ENCODE results near the gene PRKN. TPM values are rescaled to one million over a fixed set of nuclear protein-coding genes. Genes with fewer than 3 reads are reported as not detected.

The PRKN gene
- total RNA-seq, 1 experiment from 2014 or later, result 0.46 TPM

GRCh38 chr6:161740486-161740885 is 987.1 kb downstream of the PRKN start:
- ATAC-seq (no peak), DNase-seq (ENCODE audit: low read depth, low spot score) (no peak)
- in situ Hi-C loops (cut with HindIII; ENCODE audit: low pct_unique_long_range_greater_than_20kb, low sequenced_read_pairs), result no loop called here
- Histone ChIP-seq H3K9me3 (ENCODE audit: control insufficient read depth, insufficient read depth, low read depth, low read length) (no peaks in the 10 kb centered on the region), H3K27me3 (ENCODE audit: control insufficient read depth, insufficient read depth, low read length) (no peaks in the 10 kb centered on the region), H3K27ac (ENCODE audit: low read length) (no peak overlapping the region), H3K4me3 (ENCODE audit: low read depth in 2 of 2, low read length in 2 of 2) (no peak overlapping the region), H3K36me3 (ENCODE audit: control insufficient read depth, insufficient read depth, low read length) (no peaks in the 10 kb centered on the region), H3K4me1 (ENCODE audit: control insufficient read depth, insufficient read depth, low read length) (no peaks in the 10 kb centered on the region)
- TF ChIP-seq TCF7L2 (IDR thresholded peaks at IDR 0.05; ENCODE audit: low read depth, low read length) (no peak), POLR2AphosphoS5 (IDR thresholded peaks at IDR 0.05; ENCODE audit: low read depth, low read length) (no peak)
- POLR2A ChIA-PET, result no interaction called here
- intact Hi-C loops (cut with micrococcal nuclease; ENCODE audit: unreplicated experiment), result no loop called here
- BruUV-seq (replicated peaks), result no TSS peak
- CTCF ChIA-PET, result no interaction called here

- DNase-seq (ENCODE audit: low read depth, low spot score) (no peak), ATAC-seq (no peak)
- BruUV-seq (replicated peaks), result no TSS peak
- in situ Hi-C loops (cut with HindIII; ENCODE audit: low pct_unique_long_range_greater_than_20kb, low sequenced_read_pairs), result no loop called here
- TF ChIP-seq REST (IDR thresholded peaks at IDR 0.05; ENCODE audit: insufficient read depth in 1 of 2, low read depth in 2 of 2, low read length in 1 of 2) (no peak), POLR2AphosphoS5 (IDR thresholded peaks at IDR 0.05; ENCODE audit: low read depth, low read length) (no peak), TCF7L2 (IDR thresholded peaks at IDR 0.05; ENCODE audit: low read depth, low read length) (no peak), CTCF (IDR thresholded peaks at IDR 0.05) (no peak), SIN3A (IDR thresholded peaks at IDR 0.05; ENCODE audit: borderline replicate concordance, insufficient read depth, low read depth, low read length) (no peak)
- Histone ChIP-seq H3K27me3 (ENCODE audit: control insufficient read depth, insufficient read depth, low read length) (no peaks in the 10 kb centered on the region), H3K4me1 (ENCODE audit: control insufficient read depth, insufficient read depth, low read length) (no peaks in the 10 kb centered on the region), H3K36me3 (ENCODE audit: control insufficient read depth, insufficient read depth, low read length) (no peaks in the 10 kb centered on the region), H3K27ac (ENCODE audit: low read length) (no peak overlapping the region), H3K9me3 (ENCODE audit: control insufficient read depth, insufficient read depth, low read depth, low read length) (no peaks in the 10 kb centered on the region), H3K4me3 (ENCODE audit: low read depth in 2 of 2, low read length in 2 of 2) (no peak overlapping the region)
- intact Hi-C loops (cut with micrococcal nuclease; ENCODE audit: unreplicated experiment), result no loop called here
- CTCF ChIA-PET, result no interaction called here
- POLR2A ChIA-PET, result no interaction called here
Measured at GRCh38 chr6:161736781-161737292, 990.7 kb downstream of the PRKN start.

GRCh38 chr6:161736326-161736725 is 991.2 kb downstream of the PRKN start:
- POLR2A ChIA-PET, result no interaction called here
- Histone ChIP-seq H3K27ac (ENCODE audit: low read length) (no peak overlapping the region), H3K9me3 (ENCODE audit: control insufficient read depth, insufficient read depth, low read depth, low read length) (no peaks in the 10 kb centered on the region), H3K36me3 (ENCODE audit: control insufficient read depth, insufficient read depth, low read length) (no peaks in the 10 kb centered on the region), H3K4me3 (ENCODE audit: low read depth in 2 of 2, low read length in 2 of 2) (no peak overlapping the region), H3K27me3 (ENCODE audit: control insufficient read depth, insufficient read depth, low read length) (no peaks in the 10 kb centered on the region), H3K4me1 (ENCODE audit: control insufficient read depth, insufficient read depth, low read length) (no peaks in the 10 kb centered on the region)
- no peak for DNase-seq (ENCODE audit: low read depth, low spot score)
- no peak for TF ChIP-seq POLR2AphosphoS5 (IDR thresholded peaks at IDR 0.05; ENCODE audit: low read depth, low read length)
- no peak for TF ChIP-seq CTCF (IDR thresholded peaks at IDR 0.05)
- no peak for TF ChIP-seq SIN3A (IDR thresholded peaks at IDR 0.05; ENCODE audit: borderline replicate concordance, insufficient read depth, low read depth, low read length)
- TF ChIP-seq REST (IDR thresholded peaks at IDR 0.05; ENCODE audit: insufficient read depth in 1 of 2, low read depth in 2 of 2, low read length in 1 of 2), result no peak
- TF ChIP-seq TCF7L2 (IDR thresholded peaks at IDR 0.05; ENCODE audit: low read depth, low read length), result no peak
- in situ Hi-C loops (cut with HindIII; ENCODE audit: low pct_unique_long_range_greater_than_20kb, low sequenced_read_pairs) (no loop called here), intact Hi-C loops (cut with micrococcal nuclease; ENCODE audit: unreplicated experiment) (no loop called here)
- CTCF ChIA-PET, result no interaction called here
- no TSS peak for BruUV-seq (replicated peaks)
- no peak for ATAC-seq
